ENCODE results near the gene QRFP. TPM values are rescaled to one million over a fixed set of nuclear protein-coding genes. Genes with fewer than 3 reads are reported as not detected.

The QRFP gene
- total and polyA plus RNA-seq, 12 donors = not detected

DNA sequence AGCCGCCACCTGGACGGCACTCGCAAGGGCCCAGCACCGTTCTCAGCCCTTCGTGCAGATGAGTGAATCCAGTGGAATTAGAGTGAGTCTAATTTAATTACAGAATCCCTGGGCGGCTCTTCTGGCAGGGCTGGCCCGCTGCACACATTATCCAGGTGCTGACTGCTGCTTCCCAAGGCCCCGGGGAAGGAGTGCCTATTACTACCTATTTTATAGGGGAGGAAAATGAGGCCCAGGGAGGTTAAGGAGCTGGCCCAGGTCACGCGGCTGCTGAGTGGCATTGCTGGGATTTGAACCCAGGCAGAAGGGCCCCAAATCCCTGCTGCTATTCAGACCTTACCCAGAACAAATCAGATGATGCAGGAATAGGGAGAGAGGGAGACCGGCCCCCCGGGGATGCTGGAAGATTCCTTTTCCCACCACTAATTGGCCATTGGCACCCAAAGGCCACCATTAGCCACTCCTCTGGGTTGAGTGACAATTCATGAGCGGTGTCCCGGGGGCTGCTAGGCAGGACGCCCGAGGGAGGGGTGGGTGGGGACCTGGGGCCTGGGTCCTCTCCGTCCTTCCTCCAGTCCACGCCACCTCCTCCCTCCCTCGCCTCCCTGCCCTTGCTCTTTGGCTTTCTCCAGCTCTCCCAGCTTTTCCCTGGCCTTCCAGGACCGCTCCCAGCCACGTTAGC, 10.3 kb upstream of the QRFP start:
- WGBS, 4 donors = 84 to 92% (median 86%) methylated on average over 16 to 21 of the region's 21 CpGs
- Histone ChIP-seq H3K36me3 (replicated peaks in 1 of 2) (no peaks in the 10 kb centered on the region), H3K27me3 (no peaks in the 10 kb centered on the region), H3K9me3 (replicated peaks in 1 of 3) (no peaks in the 10 kb centered on the region), H3K4me1 (replicated peaks in 1 of 2) (no peaks in the 10 kb centered on the region), H3K4me3 (no peak overlapping the region), H3K27ac (no peak overlapping the region)
- intact Hi-C loops (cut with DNase I) = no loop called here
- DNase-seq = no peak
- no peak for TF ChIP-seq CTCF (IDR thresholded peaks at IDR 0.05)
- no peak for TF ChIP-seq POLR2A (IDR thresholded peaks at IDR 0.05)

GRCh38 chr9:130905902-130906734, 9.5 kb upstream of the QRFP start:
- no peaks in the 10 kb centered on the region for H3K27me3 ChIP-seq
- H3K4me1 ChIP-seq (replicated peaks in 1 of 2) = no peaks in the 10 kb centered on the region
- intact Hi-C loops (cut with DNase I) = no loop called here
- no peaks in the 10 kb centered on the region for H3K36me3 ChIP-seq (replicated peaks in 1 of 2)
- H3K9me3 ChIP-seq (replicated peaks in 1 of 3) = no peaks in the 10 kb centered on the region
- DNase-seq = no peak
- no peak overlapping the region for H3K4me3 ChIP-seq
- no peak overlapping the region for H3K27ac ChIP-seq
- TF ChIP-seq POLR2A (IDR thresholded peaks at IDR 0.05) = no peak
- TF ChIP-seq CTCF (IDR thresholded peaks at IDR 0.05) = no peak
- WGBS, 4 donors = 87 to 93% (median 90%) methylated on average over 23 to 24 of the region's 24 CpGs

- Histone ChIP-seq H3K27me3 (no peaks in the 10 kb centered on the region), H3K36me3 (replicated peaks in 1 of 2) (no peaks in the 10 kb centered on the region), H3K27ac (no peak overlapping the region), H3K9me3 (replicated peaks in 1 of 3) (no peaks in the 10 kb centered on the region), H3K4me1 (replicated peaks in 1 of 2) (no peaks in the 10 kb centered on the region), H3K4me3 (no peak overlapping the region)
- DNase-seq = no peak
- 91 to 95% (median 91%) methylated on average over 14 to 24 of the region's 24 CpGs for WGBS, 4 donors
- TF ChIP-seq CTCF (IDR thresholded peaks at IDR 0.05) (no peak), POLR2A (IDR thresholded peaks at IDR 0.05) (no peak)
- intact Hi-C loops (cut with DNase I) = no loop called here
Measured at GRCh38 chr9:130905125-130905901, 8.7 kb upstream of the QRFP start.
